Measurements from ENCODE around the gene COL5A1.
"Not testable (repeated sequence)": the region's sequence is repeated elsewhere in the genome, so short reads cannot be mapped to it uniquely, and the experiment has no call there.

The COL5A1 gene

DNA sequence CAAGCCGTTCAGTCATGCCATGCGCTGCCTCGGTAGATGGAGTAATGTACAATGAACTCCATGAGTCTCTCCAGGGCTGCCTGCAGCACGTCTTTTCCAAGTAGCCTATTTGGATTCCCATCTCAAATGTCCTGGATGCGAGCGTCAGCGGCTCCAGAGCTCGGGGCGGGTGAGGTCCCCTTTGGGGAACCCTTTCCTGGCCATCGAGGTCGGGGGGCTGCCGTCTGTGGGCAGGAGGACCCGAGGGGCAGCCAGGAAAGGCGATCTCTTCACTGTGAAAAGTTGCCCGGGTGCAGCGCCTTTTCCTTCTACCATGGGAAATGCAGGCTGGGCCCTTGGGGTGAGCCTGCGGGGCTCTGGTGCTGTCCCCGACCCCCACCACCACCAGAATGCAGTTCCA is 202.1 kb downstream of the COL5A1 start:
- DNase-seq, result no peak

DNA sequence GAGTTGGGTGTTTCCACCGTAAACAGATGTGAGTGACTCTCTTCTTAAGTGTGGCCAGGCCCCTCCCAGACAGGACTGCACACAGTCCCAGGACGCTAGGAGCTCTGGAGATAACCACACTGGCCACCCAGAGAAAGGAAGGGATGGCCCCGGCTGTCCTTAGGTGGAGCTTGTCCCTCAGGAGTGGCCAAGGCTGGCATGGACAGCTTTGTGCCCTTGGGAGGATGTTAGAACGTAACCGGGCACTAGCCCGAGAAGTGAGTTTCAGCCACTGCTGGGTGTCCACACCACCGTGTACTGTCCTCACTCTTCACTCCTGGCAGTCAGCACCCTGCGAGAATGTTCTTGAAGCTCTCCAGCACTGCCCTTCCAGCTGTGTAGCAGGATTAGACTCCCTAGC is 203.2 kb downstream of the COL5A1 start:
- no peak for DNase-seq

DNA sequence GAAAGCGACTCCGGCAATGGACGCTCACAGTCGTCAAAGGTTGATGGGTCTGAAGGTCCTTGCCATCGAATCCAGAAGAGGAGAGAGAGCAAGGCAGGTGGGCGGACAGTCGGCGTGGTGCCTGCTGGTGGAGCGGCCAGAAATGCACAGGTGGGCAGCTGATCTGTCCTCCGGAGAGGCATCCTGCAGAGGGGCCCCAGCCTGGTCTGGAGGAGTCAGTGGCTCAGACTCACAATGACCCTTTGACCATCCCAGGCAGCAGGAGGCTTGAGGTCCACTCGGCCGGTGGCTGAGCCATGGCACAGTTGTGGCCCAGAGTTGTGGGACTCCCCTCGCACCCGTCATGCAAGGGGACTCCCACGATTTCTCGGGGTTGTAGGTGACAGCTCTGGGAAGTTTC is 204.6 kb downstream of the COL5A1 start:
- no peak for DNase-seq

DNA sequence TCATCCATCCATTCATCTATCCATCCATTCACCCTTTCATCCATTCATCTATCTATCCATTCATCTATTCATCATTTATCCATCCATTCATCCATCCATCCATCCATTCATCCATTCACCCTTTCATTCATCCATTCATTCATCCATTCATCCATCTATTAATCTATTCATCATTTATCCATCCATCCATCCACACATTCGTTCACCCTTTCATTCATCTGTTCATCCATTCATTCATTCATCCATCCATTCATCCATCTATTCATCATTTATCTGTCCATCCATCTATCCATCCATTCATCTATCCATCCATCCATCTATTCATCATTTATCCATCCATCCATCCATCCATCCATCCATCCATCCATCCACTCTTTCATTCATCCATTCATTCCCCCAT is 205.1 kb downstream of the COL5A1 start:
- no peak for DNase-seq

DNA sequence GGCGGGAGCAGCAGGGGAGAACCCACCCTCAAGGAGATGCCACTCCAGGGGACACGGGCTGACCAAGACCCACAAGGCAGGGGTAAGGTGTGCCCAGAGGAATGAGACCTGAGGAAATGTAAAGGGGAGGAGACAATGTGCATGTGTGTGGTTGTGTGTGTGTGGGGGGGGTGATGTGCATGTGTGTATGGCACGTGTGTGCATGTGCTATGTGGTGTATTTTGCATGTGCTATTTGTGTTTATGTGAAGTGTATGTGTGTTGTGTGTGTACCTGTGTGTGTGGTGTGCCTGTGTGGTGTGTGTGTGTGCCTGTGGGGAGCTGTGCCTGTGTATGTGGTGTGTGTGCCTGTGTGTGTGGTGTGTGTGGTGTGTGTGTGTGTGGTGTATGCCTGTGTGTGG is 205.5 kb downstream of the COL5A1 start:
- DNase-seq, result no peak

DNA sequence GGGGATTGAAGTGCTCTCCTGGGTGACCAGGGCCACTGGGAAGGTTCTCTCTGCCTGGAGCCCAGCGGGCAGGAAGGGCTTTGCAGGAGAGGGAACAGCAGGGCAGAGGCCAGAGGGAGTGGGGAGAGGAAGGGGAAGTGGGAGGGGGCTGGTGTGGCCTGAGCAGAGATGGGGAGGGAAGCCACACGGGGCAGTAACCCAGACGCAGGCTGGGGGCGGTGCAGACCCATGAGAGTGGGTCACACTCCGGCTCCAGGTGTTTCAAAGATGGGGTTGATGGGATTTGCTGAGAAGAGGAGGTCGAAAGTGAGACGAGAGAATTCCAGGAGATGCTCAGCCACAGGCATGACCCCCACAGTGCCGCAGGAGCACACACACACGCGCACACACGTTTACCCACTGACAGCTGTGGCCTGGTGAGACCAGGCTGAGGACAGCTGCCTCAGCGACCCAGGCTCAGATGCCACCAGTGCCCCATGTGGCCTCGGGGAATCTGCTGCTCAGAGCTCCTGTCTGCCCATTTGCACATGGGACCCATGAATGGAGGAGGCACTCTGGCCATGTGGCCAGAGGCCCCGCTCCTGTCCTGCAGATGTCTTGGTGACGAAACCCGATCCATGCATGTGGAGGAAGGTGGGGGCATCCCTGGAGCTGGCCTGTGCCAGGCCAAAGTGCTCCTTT is 206.3 kb downstream of the COL5A1 start:
- no peak for DNase-seq

DNA sequence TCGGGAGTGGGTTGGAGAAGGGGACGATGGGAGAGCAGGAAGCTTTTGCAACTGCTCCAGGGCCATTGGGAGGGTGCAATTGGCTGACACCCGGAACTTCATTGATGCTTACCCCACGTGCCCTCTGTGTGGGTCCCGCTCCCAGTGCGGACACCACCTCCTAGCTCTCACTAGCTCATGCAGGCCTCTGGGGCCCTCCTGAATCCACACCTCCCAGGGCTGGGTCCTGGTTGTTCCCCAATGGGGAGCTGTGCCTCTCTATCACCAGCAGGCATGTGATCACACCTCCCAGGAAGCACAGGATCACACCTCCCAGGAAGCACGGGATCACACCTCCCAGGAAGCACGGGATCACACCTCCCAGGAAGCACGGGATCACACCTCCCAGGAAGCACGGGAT is 206.9 kb downstream of the COL5A1 start:
- DNase-seq, result no peak

DNA sequence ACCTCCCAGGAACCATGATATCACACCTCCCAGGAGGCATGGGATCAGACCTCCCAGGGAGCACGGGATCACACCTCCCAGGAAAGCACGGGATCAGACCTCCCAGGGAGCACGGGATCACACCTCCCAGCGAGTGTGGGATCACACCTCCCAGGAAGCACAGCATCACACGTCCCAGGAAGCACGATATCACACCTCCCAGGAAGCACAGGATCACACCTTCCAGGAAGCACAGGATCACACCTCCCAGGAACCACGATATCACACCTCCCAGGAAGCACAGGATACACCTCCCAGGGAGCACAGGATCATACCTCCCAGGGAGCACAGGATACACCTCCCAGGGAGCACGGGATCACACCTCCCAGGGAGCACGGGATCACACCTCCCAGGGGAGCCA is 209.0 kb downstream of the COL5A1 start:
- no peak for DNase-seq

DNA sequence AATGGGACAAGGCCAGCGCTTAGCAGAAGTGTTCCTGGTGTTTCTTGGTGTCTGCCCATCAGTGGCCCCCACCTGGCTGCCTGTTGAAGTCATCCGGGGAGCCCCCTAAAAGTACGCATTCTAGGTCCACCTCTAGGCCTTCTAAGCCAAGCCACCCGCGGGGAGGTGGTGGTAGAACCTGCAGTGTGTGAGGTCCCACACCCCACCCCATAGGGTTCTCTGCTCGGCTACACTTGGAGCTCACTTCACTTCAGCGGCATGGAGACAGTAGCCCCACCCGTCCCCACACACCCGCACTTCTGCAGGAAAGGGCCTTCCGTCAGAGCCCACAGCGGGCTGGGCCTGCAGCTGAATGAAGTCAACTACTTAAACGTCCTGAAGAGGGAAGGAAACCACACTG is 209.4 kb downstream of the COL5A1 start:
- no peak for DNase-seq

DNA sequence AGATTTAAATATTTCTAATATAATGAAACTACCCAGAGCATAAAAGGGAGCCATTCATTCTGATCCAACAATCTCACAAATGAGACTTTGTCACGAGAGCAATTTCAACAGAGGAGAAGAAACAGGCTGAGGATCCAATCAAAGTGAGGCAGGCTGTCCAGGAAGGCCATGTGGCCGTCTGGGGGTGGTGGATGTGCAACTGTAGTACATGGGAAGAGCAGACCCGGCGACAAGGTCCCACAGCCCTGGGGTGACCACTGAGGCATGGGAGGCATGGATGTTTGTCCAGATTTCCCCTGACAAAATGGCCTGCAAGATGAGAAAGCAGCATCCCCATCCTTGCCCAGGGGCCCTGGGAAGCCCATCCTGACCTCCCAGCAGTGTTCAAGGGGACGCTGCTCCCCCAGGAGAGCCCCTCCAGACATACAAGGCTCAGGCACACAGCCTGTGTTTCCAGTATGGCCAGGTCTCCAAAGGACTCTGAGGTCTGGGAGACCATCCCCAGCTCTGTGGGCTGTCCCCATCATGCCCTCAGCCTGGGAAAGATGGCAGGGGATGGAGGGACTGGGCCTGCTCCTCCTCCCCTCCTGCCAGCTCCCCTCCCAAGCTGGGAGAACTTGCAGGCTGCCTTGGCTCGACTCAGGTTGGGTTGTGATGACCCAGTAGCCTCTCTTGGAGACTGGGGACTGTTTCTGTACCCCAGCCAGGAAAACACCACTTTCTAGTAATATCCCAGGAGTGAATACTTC is 211.5 kb downstream of the COL5A1 start:
- no peak for DNase-seq

DNA sequence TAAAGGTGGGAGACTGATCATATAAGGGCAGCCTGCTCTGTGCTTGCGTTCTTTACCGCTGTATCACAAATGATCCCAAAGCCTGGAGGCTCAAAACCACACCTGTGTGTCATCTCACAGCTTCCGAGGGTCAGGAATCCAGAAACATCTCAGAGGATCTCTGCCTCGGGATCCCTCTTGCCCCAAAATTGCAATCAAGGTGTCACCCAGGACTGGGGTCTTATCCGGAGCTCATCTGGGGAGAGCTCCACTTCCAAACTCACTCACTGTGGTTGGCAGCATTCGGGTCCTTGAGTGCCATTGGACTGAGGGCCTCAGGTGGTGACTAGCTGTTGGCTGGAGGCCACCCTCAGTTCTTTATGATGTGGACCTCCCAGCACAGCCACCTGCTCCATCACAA is 212.3 kb downstream of the COL5A1 start:
- DNase-seq, result no peak

DNA sequence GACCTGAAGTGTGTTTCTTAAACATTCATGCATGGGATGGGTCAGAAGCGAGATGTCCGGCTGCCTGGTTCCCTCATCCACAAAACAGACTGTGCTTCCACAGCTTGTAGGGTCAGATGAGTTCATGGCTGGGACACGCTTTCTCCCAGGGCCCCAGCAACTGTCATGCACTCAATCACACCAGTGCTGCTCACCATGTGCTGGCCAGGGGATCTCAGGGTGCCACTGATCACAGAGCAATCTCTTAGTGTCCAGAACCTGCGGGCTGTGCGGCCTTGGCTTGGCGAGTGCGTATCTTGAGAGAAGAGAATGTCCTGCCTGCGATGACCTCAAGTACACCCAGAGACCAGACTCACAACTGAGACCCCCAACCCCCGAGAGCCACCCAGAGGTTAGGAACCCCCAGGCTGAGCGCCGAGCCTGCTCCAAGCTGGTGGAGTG is 213.0 kb downstream of the COL5A1 start:
- no peak for DNase-seq

DNA sequence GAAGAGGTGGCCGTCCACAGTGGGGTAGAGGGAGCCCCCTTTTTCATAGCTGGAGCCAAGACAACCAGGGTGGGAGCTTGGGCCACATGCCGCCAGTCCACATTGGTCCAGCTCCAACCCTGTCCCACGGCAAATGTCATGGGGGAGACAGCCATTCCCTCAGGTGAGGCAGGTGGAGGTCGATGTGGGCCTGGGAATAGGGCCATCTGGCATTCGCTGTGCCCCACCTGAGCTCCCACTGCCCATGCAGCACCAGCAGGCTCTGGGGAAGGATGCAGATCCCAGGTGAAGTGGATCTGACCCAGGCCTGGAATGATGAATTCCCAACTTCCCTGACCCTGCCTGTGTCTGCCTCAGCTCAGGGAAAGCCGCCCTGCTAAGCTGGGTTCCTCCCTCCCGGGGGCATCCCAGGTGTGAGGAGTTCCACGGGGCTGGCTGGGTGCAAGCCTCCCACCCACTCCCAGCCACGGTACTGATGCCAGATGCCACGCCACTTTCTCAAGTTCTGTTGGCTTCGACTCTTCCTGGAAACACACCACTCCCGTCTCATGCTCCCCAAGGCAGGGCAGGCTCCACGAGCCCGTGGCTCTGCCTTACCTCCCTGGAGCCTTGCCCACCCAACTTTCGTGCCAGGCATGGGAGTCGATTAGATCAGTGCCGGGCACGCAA is 213.8 kb downstream of the COL5A1 start:
- no peak for DNase-seq

DNA sequence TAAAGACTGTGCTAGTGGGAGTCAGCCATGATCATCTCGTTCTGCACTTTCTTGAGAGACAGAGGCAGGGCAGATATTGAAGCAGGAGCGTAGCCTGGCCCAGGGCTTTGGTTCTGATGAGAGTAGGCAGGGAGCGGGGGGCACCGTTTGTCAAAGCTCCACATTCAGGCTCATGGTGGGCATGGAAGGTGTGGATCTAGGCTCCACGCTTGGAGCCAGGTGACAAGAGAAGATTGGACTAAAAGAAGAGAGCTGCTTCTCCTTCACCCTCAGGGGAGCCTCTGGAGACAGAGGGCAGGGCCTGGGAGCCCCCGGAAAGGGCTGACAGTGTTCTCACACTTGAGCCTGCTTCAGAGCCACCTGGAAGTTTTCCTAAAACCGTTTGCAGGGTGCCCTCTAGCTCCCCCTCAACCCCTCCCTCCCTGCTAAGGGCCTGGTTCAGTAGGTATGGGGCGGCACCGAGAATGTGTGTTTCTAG is 214.3 kb downstream of the COL5A1 start:
- DNase-seq, result no peak

DNA sequence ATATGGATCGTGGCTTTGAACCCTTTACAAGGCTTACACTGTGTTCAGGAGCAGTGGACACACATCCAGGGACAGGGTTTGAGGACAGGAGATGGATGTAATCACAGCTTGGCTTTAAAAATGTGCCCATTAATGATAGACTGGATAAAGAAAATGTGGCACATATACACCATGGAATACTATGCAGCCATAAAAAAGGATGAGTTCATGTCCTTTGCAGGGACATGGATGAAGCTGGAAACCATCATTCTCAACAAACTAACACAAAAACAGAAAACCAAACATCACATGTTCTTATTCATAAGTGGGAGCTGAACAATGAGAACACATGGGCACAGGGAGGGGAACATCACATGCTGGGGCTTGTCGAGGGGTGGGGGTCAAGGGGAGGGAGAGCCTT is 215.8 kb downstream of the COL5A1 start:
- not testable (repeated sequence) for DNase-seq

DNA sequence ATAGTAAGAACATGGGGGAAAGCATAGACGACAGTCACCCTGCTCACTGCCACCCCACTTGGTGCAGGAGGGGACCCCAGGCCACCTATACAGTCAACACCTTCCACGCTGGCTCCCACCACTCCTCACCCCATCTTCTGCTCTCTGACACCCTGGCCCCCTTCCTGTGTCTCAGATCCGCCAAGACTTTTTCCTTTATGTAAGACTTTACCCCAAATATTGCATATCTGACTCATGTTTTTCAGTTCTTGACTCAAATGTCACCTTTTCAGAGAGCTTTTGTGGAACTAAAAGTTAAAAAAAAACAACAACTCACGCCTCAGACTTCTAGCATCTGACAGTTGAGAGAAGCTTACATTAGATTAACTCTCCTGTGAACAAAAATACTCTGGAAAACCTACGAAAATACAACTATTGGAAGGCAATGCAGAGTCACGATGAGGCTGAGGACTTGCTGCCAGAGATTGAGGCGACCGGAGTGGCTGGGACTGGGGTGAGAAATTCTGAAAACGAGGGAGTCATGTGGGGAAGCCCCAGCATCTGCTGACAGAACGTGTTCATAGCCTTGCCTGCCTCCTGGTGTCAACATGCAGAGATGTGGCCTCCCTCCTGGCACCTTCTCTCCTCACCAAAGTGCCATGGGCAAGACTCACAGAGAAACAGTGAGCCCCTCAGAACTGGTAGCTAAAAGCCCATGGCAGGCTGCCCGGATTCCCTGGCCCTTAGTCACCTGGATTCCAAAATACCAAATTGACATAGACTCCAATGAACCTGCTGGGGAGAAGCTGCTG is 216.6 kb downstream of the COL5A1 start:
- no peak for DNase-seq

DNA sequence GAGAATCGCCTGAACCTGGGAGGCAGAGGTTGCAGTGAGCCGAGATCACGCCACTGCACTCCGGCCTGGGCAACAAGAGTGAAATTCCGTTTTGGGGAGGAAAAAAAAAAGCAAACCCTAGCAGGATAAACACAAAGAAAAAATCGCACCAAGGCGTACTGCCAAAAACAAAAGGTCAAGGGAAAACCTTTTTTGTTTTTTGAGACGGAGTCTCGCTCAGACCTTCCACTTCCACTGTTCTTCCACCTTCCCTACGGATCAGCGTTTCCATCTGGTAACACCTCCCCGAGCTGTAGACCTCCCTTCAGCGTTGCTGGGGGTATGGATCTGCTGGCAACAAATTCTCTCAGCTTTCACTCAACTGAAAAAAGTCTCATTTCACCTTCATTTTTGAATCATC is 218.9 kb downstream of the COL5A1 start:
- no peak for DNase-seq

DNA sequence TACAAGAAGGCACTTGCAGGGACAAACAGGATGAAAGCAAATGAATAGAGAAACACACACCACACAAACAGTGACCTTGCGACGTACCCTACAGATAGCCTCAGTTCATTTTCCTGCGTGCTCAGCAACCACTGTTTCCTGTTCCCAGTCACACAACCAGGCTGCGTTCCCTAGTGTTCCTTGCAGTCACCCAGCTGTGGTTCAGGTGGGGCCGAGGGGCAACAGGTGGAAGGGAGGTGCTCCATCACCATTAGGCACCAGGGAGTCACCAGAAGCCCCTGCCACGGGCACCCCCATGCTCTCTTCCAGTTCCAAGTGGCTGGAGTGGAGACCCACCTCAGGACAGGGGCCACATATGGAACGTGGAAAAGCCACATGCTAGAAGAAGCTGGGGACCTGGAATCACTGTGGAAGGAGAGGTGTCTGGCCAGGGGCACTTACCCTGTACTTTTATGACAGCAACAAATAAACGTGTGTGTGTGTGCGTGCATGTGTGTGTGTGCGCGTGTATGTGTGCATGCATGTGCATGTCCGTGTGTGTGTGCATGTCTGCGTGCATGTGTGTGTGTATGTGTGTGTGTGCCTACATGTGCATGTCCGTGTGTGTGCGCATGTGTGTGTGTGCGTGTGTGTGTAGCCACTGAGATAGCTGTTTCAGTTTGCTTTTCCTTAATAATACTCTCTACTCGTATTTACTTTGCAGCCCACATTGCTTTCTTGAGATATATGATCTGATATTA is 220.2 kb downstream of the COL5A1 start:
- no peak for DNase-seq

DNA sequence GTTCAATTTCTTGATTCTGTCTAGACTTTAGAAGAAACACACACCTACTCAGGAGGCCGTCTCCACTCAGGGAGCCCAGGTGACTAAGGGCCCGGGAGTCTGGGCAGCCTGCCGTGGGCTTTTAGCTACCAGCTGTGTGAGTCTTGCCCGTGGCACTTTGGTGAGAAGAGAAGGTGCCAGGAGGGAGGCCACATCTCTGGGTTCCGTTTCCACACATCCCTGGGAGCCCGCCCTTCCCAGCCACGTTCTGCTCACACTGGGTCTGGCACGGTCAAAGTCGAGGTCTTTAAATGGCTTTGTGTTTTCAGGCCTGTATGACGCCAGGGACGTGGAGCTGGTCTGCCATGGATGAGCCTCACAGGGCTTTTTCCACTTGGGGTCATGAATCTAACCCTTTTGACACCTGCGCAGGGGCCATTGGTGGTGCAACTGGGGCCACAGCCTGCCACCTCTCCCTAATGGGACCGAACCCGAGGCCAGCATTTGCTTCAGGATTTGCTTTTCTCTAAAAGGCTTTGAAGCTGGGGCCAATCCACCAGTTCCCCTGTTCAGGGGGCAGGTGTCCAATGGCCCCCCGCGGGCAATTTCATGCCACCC is 221.8 kb downstream of the COL5A1 start:
- no peak for DNase-seq

DNA sequence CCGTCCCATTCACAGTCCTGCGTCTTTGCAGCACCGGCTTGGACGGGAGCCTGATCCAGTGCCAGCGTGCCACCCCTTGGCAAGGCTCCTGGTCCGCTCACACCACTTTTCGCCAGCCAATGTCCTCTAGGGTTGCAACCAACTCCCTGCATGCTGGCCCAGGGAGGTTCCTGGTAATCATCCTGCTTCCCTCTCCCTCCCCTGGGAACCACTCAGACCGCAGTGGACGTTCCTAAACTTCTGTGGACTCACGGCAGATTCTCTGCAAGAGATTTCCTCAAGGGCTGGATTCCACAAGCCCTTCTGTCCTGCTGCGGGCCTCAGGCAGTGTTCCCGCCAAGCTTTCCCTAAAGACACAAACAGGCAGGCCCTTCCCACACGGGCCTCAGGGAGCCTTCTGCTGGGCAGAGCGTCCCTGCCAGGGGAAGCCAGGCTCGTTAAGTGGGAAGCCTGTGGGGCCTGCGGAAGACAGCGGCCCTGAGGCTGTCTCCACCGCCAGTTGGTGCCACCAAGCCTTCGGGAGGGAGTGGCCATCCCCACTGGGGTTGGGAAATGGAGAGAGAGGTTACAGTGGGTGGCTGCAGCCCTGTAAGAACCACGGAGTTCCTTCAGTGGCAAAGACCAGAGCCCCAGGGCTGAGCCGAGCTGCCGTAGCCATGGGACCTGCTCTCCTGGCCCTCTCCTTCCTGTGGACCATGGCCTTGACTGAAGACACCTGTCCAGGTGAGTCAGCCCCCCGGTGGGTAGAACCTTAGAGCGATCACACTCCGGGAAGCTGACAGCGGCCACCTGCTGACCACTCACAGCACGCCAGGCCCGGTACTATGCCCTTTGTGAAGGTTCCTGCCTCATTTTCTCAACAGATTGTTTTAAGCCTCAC is 222.6 kb downstream of the COL5A1 start:
- DNase-seq, result no peak

DNA sequence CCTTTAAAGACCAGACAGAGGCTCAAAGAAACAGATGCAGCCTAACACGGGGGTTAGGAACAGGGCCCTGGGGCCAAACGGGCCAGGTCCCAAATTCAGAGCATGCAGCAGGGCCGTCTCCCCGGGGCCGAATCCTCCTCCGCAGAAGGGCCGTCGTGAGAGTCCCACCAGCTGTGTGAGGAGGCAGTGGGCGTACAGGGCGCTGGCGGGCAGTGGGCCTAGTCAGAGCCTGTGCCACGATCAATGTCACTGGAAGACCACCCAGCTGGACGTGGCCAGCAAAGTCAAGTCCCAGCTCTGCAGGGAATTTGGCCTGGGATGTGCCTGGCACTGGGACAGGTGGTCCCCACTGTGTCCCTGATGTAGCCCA is 223.2 kb downstream of the COL5A1 start:
- no peak for DNase-seq

All from NCI-H2081 (cell line).